Right ventricle myocardium inferior (tissue), 1 donor: Measurements from ENCODE around the gene MYOM3. TPM values are rescaled to one million over a fixed set of nuclear protein-coding genes. Genes with fewer than 3 reads are reported as not detected.
A peak's percentile ranks its signal among the peaks of the same experiment; 100 is the strongest.

Source experiments
- ATAC-seq: fragments of 200-7000 bp; cut with Tn5 transposase; one replicate; pipeline ENCODE4 v1.9.1; 2020; ENCODE audit warnings: mild to moderate bottlenecking, moderate library complexity
- DNase-seq: peaks from one replicate; pipeline ENCODE4 v3.0.0; 2021; ENCODE audit errors: missing footprints
- intact Hi-C: fragments of 100-400 bp; cut with DNase I; formaldehyde crosslinking; loops from one replicate; pipeline ENCODE4 v1.11.0; 2022
- total RNA-seq: library from RNA; stranded (reverse); fragmentation: NEBNext Ultra II Directional; extraction: Animal tissue kit (Norgen Biotek cat#: 25700); gene quantifications from one replicate; pipeline ENCODE4 v1.2.1, GENCODE V29; 2021
- donor health status: DM: no; HTN: yes; CAD: no; lungs with severe emphysema.

Gene MYOM3
- total RNA-seq, 1 donor from 2014 or later, result 403 TPM

- DNase-seq (peak; percentile 84), ATAC-seq (peak; percentile 76)
- intact Hi-C loops, result no loop called here
These were observed 9.0 kb downstream of the MYOM3 start for GRCh38 chr1:24102961-24103360.

- no peak for ATAC-seq
- no peak for DNase-seq
- intact Hi-C loops, result no loop called here
These were observed 9.9 kb downstream of the MYOM3 start for GRCh38 chr1:24101796-24102586.

GRCh38 chr1:24100945-24101737, 10.8 kb downstream of the MYOM3 start:
- intact Hi-C loops, result no loop called here
- DNase-seq (no peak), ATAC-seq (no peak)

GRCh38 chr1:24098943-24099638, 12.8 kb downstream of the MYOM3 start:
- DNase-seq, result no peak
- intact Hi-C loops, result no loop called here
- ATAC-seq, result no peak

- ATAC-seq, result no peak
- DNase-seq, result no peak
- intact Hi-C loops, result no loop called here
These were observed 13.8 kb downstream of the MYOM3 start for GRCh38 chr1:24098102-24098501.

GRCh38 chr1:24097663-24098062, 14.3 kb downstream of the MYOM3 start:
- DNase-seq (peak; percentile 62), ATAC-seq (no peak)
- intact Hi-C loops, result no loop called here

GRCh38 chr1:24096739-24097103, 15.2 kb downstream of the MYOM3 start:
- no peak for ATAC-seq
- no peak for DNase-seq
- intact Hi-C loops, result no loop called here

- DNase-seq (no peak), ATAC-seq (peak; percentile 82)
- intact Hi-C loops, result no loop called here
These were observed 15.8 kb downstream of the MYOM3 start for GRCh38 chr1:24096009-24096738.

GRCh38 chr1:24095140-24095859, 16.6 kb downstream of the MYOM3 start:
- intact Hi-C loops, result no loop called here
- ATAC-seq, result no peak
- no peak for DNase-seq

- ATAC-seq (no peak), DNase-seq (no peak)
- intact Hi-C loops, result no loop called here
These were observed 17.4 kb downstream of the MYOM3 start for GRCh38 chr1:24094554-24094953.

GRCh38 chr1:24093732-24094131, 18.2 kb downstream of the MYOM3 start:
- intact Hi-C loops, result no loop called here
- no peak for DNase-seq
- no peak for ATAC-seq

- intact Hi-C loops, result no loop called here
- DNase-seq, result no peak
- no peak for ATAC-seq
These were observed 19.0 kb downstream of the MYOM3 start for GRCh38 chr1:24092979-24093378.

- intact Hi-C loops, result no loop called here
- no peak for DNase-seq
- no peak for ATAC-seq
These were observed 19.9 kb downstream of the MYOM3 start for GRCh38 chr1:24091971-24092482.

GRCh38 chr1:24090736-24091135, 21.2 kb downstream of the MYOM3 start:
- ATAC-seq (no peak), DNase-seq (no peak)
- intact Hi-C loops, result no loop called here

- DNase-seq, result peak; percentile 83
- intact Hi-C loops, result no loop called here
- ATAC-seq, result peak; percentile 69
These were observed 22.0 kb downstream of the MYOM3 start for GRCh38 chr1:24089743-24090555.

GRCh38 chr1:24089027-24089742, 22.8 kb downstream of the MYOM3 start:
- no peak for DNase-seq
- intact Hi-C loops, result no loop called here
- ATAC-seq, result no peak

- ATAC-seq (no peak), DNase-seq (no peak)
- intact Hi-C loops, result no loop called here
These were observed 25.5 kb downstream of the MYOM3 start for GRCh38 chr1:24086466-24086865.
